Natural killer cell (primary cell): ENCODE results near the gene ADI1. TPM values are rescaled to one million over a fixed set of nuclear protein-coding genes. Genes with fewer than 3 reads are reported as not detected.

ENCODE experiments used
- ATAC-seq, 3 donors: fragments of 150-1000 bp in 2 of 3; fragments of 200-7000 bp in 1 of 3; cut with Tn5 transposase; 1 replicate in 1 of 3; 2 replicates in 2 of 3; pipeline ENCODE4 v1.10.0; 2021; ENCODE audit warnings: mild to moderate bottlenecking in 2 of 3, moderate library complexity in 2 of 3
- DNase-seq, 2 donors: peaks; one replicate each; pipeline versions ENCODE4 v3.0.0 to v3.0.0-alpha.2; 2013 to 2021; ENCODE audit warnings: mixed read lengths in 1 of 2
- H3K27ac ChIP-seq: one replicate; pipeline ENCODE4 v1.5.1; 2013; ENCODE audit warnings: mild to moderate bottlenecking, low read length
- H3K27me3 ChIP-seq: one replicate; pipeline ENCODE4 v1.6.1; 2013; ENCODE audit warnings: low read length; ENCODE audit not compliant: control insufficient read depth, insufficient read depth
- H3K36me3 ChIP-seq: one replicate; pipeline ENCODE4 v1.6.1; 2013; ENCODE audit warnings: low read length; ENCODE audit not compliant: control insufficient read depth, insufficient read depth
- H3K4me1 ChIP-seq: one replicate; pipeline ENCODE4 v1.6.1; 2013; ENCODE audit warnings: low read length; ENCODE audit not compliant: control insufficient read depth, insufficient read depth
- H3K4me3 ChIP-seq: one replicate; pipeline ENCODE4 v1.5.1; 2013; ENCODE audit warnings: low read length
- H3K9me3 ChIP-seq: one replicate; pipeline ENCODE4 v1.6.1; 2013; ENCODE audit warnings: low read length; ENCODE audit not compliant: control insufficient read depth, insufficient read depth
- H3K27ac Mint-ChIP-seq, 2 donors: one replicate each; pipeline ENCODE4 v1.8.0; 2022; ENCODE audit warnings: mild to moderate bottlenecking in 2 of 2, mixed read lengths in 2 of 2, moderate library complexity in 1 of 2
- H3K27me3 Mint-ChIP-seq, 2 donors: one replicate each; pipeline ENCODE4 v1.8.0; 2022; ENCODE audit warnings: low read depth in 2 of 2, mixed read lengths in 2 of 2
- H3K36me3 Mint-ChIP-seq: one replicate; pipeline ENCODE4 v1.8.0; 2022; ENCODE audit warnings: mixed read lengths
- H3K4me1 Mint-ChIP-seq, 2 donors: one replicate each; pipeline ENCODE4 v1.8.0; 2022; ENCODE audit warnings: mixed read lengths in 2 of 2
- H3K4me3 Mint-ChIP-seq: one replicate; pipeline ENCODE4 v1.8.0; 2022; ENCODE audit warnings: mild to moderate bottlenecking, moderate library complexity, mixed read lengths
- H3K9me3 Mint-ChIP-seq, 2 donors: one replicate each; pipeline ENCODE4 v1.8.0; 2022; ENCODE audit warnings: mixed read lengths in 2 of 2
- WGBS: methylation state at CpG from one replicate; pipeline ENCODE4 v1.1.7; 2013; ENCODE audit warnings: missing lambda C conversion rate; ENCODE audit not compliant: insufficient coverage; 5-methylcytosine and 5-hydroxymethylcytosine counted together
- intact Hi-C: fragments of 100-400 bp; cut with micrococcal nuclease; formaldehyde crosslinking; loops from one replicate; pipeline ENCODE4 v1.14.2; 2022
- total RNA-seq, 4 donors: library from RNA; stranded (reverse); fragments of 120-200 nt in 1 of 4; gene quantifications; one replicate each; pipeline versions ENCODE4 v1.2.3 to v1.2.4, GENCODE V29; 2013 to 2022
- TF ChIP-seq, protein P1 (sequence below): fragments of 200-600 bp; IDR thresholded peaks from one replicate; pipeline ENCODE4 v1.8.0; 2022; ENCODE audit warnings: antibody characterized with exemption

Gene ADI1
- total RNA-seq, 3 donors from 2014 or later (not counting 1 experiment from before 2014, with no cell fraction given), result 15.9 to 23.0 (median 17.4) TPM

DNA sequence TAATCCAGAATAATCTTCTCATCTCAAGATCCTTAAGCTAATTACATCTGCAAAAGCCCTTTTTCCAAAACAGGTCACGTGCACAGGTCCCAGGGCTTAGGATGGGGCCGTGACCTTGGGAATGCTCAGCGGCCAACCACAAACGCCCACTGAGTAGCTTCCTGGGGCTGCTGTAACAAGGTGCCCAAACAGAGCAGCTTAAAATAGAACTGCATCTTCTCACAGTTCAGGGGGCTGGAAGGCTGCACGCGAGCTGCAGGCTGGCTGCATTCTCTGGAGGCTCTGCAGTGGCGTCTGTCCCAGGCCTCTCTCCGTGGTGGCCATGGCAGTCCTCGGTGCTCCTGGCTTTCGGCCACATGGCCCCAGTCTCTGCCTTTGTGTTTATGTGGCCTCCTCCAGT, 31.9 kb downstream of the ADI1 start:
- Mint-ChIP-seq H3K4me1 (peaks cover 15 to 21% of the 10 kb centered on the region in 2 donors), H3K9me3 (no peaks in the 10 kb centered on the region), H3K36me3 (no peaks in the 10 kb centered on the region), H3K27ac (no peak overlapping the region), H3K27me3 (no peaks in the 10 kb centered on the region), H3K4me3 (no peak overlapping the region)
- H3K9me3 ChIP-seq, result no peaks in the 10 kb centered on the region
- H3K4me3 ChIP-seq, result no peak overlapping the region
- H3K27ac ChIP-seq, result no peak overlapping the region
- ATAC-seq (no peak), DNase-seq (no peak)
- TF ChIP-seq, protein P1, sequence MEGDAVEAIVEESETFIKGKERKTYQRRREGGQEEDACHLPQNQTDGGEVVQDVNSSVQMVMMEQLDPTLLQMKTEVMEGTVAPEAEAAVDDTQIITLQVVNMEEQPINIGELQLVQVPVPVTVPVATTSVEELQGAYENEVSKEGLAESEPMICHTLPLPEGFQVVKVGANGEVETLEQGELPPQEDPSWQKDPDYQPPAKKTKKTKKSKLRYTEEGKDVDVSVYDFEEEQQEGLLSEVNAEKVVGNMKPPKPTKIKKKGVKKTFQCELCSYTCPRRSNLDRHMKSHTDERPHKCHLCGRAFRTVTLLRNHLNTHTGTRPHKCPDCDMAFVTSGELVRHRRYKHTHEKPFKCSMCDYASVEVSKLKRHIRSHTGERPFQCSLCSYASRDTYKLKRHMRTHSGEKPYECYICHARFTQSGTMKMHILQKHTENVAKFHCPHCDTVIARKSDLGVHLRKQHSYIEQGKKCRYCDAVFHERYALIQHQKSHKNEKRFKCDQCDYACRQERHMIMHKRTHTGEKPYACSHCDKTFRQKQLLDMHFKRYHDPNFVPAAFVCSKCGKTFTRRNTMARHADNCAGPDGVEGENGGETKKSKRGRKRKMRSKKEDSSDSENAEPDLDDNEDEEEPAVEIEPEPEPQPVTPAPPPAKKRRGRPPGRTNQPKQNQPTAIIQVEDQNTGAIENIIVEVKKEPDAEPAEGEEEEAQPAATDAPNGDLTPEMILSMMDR, result no peak
- WGBS, result 91% methylated on average over 10 of the region's 10 CpGs
- H3K27me3 ChIP-seq, result no peaks in the 10 kb centered on the region
- no peaks in the 10 kb centered on the region for H3K36me3 ChIP-seq
- peaks cover 20% of the 10 kb centered on the region for H3K4me1 ChIP-seq
- intact Hi-C loops, result no loop called here

DNA sequence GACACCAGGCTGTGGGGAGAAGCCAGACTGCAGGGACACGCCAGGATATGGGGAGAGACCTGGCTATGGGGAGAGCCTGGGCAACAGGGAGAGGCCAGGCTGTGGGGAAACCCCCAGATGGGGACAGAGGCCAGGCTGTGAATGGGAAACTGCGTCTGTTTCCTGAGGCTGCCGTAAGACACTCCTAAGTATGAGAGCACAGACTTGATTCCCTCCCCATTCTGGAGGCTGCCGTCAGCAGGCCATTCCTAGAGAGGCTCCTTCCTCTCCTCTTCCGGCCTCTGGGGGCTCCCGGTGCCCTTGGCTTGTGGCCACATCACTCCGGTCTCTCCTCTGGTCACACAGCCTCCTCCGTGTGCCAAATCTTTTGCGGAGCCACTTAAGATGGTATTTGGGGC, 32.3 kb downstream of the ADI1 start:
- TF ChIP-seq, protein P1, result no peak
- no peak for ATAC-seq
- Mint-ChIP-seq H3K4me1 (peaks cover 15 to 19% of the 10 kb centered on the region in 2 donors), H3K4me3 (no peak overlapping the region), H3K36me3 (no peaks in the 10 kb centered on the region), H3K27me3 (no peaks in the 10 kb centered on the region), H3K27ac (no peak overlapping the region), H3K9me3 (no peaks in the 10 kb centered on the region)
- intact Hi-C loops, result no loop called here
- H3K4me1 ChIP-seq, result peaks cover 20% of the 10 kb centered on the region
- WGBS, result 94% methylated on average over 9 of the region's 9 CpGs
- no peak overlapping the region for H3K4me3 ChIP-seq
- no peak overlapping the region for H3K27ac ChIP-seq
- no peaks in the 10 kb centered on the region for H3K27me3 ChIP-seq
- no peak for DNase-seq
- no peaks in the 10 kb centered on the region for H3K36me3 ChIP-seq
- no peaks in the 10 kb centered on the region for H3K9me3 ChIP-seq

DNA sequence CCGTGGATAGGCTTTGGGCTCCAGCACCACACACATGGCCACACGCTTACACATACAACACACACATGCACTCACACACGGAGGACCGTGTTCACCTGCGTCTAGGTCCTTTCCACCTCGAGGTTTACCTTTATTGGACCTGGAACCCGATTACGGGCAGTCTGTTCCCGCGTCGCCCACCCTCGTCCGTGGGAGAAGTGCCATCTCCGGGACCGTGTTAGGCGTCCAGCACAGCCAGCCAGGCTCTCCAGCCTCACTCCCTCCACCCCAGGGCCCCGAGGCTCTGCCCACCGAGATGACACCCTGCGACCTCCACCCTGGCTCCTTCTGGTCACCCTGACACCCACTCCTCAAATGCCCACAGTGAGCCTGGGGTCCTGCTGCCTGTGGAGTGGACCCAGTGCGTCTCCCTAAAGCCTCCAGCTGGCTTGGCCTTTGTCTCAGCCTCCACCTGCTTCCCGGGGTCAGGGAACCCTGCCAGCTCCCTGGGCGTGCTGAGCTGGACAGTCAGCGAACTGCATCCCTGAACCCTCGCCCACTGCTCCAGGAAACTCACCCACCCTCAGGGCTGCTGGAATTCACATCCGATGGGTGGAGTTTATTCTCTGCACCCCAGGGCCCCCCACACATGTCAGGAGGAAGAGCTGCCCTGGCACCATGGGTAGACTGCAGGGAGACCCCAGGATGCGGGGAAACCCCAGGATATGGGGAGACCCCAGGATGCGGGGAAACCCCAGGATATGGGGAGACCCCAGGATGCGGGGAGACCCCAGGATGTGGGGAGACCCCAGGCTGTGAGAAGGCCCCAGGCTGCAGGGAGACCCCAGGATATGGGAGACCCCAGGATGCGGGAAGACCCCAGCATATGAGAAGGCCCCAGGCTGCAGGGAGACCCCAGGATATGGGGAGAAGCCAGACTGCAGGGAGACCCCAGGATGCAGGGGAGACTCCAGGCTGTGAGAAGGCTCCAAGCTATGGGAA, 33.0 kb downstream of the ADI1 start:
- TF ChIP-seq, protein P1, result no peak
- Histone ChIP-seq H3K27ac (no peak overlapping the region), H3K9me3 (no peaks in the 10 kb centered on the region), H3K27me3 (no peaks in the 10 kb centered on the region), H3K36me3 (no peaks in the 10 kb centered on the region), H3K4me1 (peaks cover 15% of the 10 kb centered on the region), H3K4me3 (no peak overlapping the region)
- WGBS, result 96% methylated on average over 29 of the region's 29 CpGs
- DNase-seq (no peak), ATAC-seq (no peak)
- H3K9me3 Mint-ChIP-seq, result no peaks in the 10 kb centered on the region
- no peaks in the 10 kb centered on the region for H3K36me3 Mint-ChIP-seq
- H3K27ac Mint-ChIP-seq, result no peak overlapping the region
- H3K4me3 Mint-ChIP-seq, result no peak overlapping the region
- H3K4me1 Mint-ChIP-seq, result peaks cover 12% of the 10 kb centered on the region in 2 donors
- intact Hi-C loops, result no loop called here
- H3K27me3 Mint-ChIP-seq, result no peaks in the 10 kb centered on the region
